ENCODE results near the gene NMNAT3. TPM values are rescaled to one million over a fixed set of nuclear protein-coding genes. Genes with fewer than 3 reads are reported as not detected.

Gene NMNAT3
- total and polyA plus RNA-seq, 5 donors from 2014 or later = 1.5 to 5.7 (median 2.8) TPM

DNA sequence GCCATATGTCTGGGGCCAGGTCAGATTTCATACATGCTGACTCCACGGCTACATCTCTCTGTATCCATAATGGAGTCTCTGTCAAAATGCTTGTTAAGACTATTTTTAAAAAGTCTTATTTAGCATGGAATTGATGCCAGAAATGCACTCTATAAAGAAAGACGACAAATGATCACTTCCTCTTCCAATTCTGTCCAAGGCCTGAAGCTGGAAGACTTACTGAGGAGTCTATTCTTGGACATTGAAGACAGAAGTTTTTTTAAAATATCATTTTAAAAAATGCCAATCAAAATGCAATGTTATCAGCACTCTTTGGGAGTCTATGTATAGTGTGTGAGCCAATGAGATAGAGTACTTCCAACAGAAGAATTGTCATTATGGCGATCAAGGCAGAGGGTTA, 27.9 kb upstream of the NMNAT3 start:
- H3K9me3 ChIP-seq (ENCODE audit: control insufficient read depth in 2 of 2, low read length in 2 of 2) = no peaks in the 10 kb centered on the region
- no peak overlapping the region for H3K27ac ChIP-seq (ENCODE audit: insufficient read depth, low read length, poor library complexity, severe bottlenecking)
- peaks cover 0 to 2% (median 0%) of the 10 kb centered on the region in 7 donors for H3K9me3 Mint-ChIP-seq
- H3K27me3 ChIP-seq (ENCODE audit: control insufficient read depth, insufficient read depth, low read length) = no peaks in the 10 kb centered on the region
- H3K4me3 ChIP-seq (ENCODE audit: low read depth, low read length) = no peak overlapping the region
- ATAC-seq (ENCODE audit: low read depth in 2 of 2) (no peak), DNase-seq (no peak)
- no peak overlapping the region for H3K27ac Mint-ChIP-seq
- H3K4me1 Mint-ChIP-seq = peaks cover 0 to 2% (median 0%) of the 10 kb centered on the region in 4 donors
- H3K36me3 ChIP-seq (ENCODE audit: control insufficient read depth, insufficient read depth, low read length) = no peaks in the 10 kb centered on the region
- no peaks in the 10 kb centered on the region for H3K27me3 Mint-ChIP-seq
- H3K4me3 Mint-ChIP-seq = no peak overlapping the region
- no peaks in the 10 kb centered on the region for H3K4me1 ChIP-seq (ENCODE audit: control insufficient read depth, insufficient read depth, low read length, poor library complexity, severe bottlenecking)
- no peaks in the 10 kb centered on the region for H3K36me3 Mint-ChIP-seq

GRCh38 chr3:139696314-139696604, 18.5 kb upstream of the NMNAT3 start:
- H3K27me3 Mint-ChIP-seq = no peaks in the 10 kb centered on the region
- no peak overlapping the region for H3K27ac Mint-ChIP-seq
- ATAC-seq (ENCODE audit: low read depth in 2 of 2) = no peak

GRCh38 chr3:139695426-139696313, 17.9 kb upstream of the NMNAT3 start:
- H3K4me1 Mint-ChIP-seq = no peaks in the 10 kb centered on the region
- H3K9me3 Mint-ChIP-seq = peaks cover 0 to 1% (median 0%) of the 10 kb centered on the region in 7 donors
- H3K4me1 ChIP-seq (ENCODE audit: control insufficient read depth, insufficient read depth, low read length, poor library complexity, severe bottlenecking) = no peaks in the 10 kb centered on the region
- ATAC-seq (ENCODE audit: low read depth in 2 of 2) = no peak
- no peaks in the 10 kb centered on the region for H3K27me3 ChIP-seq (ENCODE audit: control insufficient read depth, insufficient read depth, low read length)
- H3K4me3 Mint-ChIP-seq = no peak overlapping the region
- no peaks in the 10 kb centered on the region for H3K9me3 ChIP-seq (ENCODE audit: control insufficient read depth in 2 of 2, low read length in 2 of 2)
- H3K27ac Mint-ChIP-seq = no peak overlapping the region
- no peaks in the 10 kb centered on the region for H3K36me3 ChIP-seq (ENCODE audit: control insufficient read depth, insufficient read depth, low read length)
- no peaks in the 10 kb centered on the region for H3K27me3 Mint-ChIP-seq
- no peak overlapping the region for H3K4me3 ChIP-seq (ENCODE audit: low read depth, low read length)
- H3K27ac ChIP-seq (ENCODE audit: insufficient read depth, low read length, poor library complexity, severe bottlenecking) = no peak overlapping the region
- no peaks in the 10 kb centered on the region for H3K36me3 Mint-ChIP-seq
- DNase-seq = no peak

More at GRCh38 chr3:139696314-139696604, 18.5 kb upstream of the NMNAT3 start:
- H3K36me3 Mint-ChIP-seq = no peaks in the 10 kb centered on the region
- H3K4me1 Mint-ChIP-seq = no peaks in the 10 kb centered on the region
- Histone ChIP-seq H3K27ac (ENCODE audit: insufficient read depth, low read length, poor library complexity, severe bottlenecking) (no peak overlapping the region), H3K27me3 (ENCODE audit: control insufficient read depth, insufficient read depth, low read length) (no peaks in the 10 kb centered on the region), H3K4me3 (ENCODE audit: low read depth, low read length) (no peak overlapping the region), H3K9me3 (ENCODE audit: control insufficient read depth in 2 of 2, low read length in 2 of 2) (no peaks in the 10 kb centered on the region), H3K4me1 (ENCODE audit: control insufficient read depth, insufficient read depth, low read length, poor library complexity, severe bottlenecking) (no peaks in the 10 kb centered on the region), H3K36me3 (ENCODE audit: control insufficient read depth, insufficient read depth, low read length) (no peaks in the 10 kb centered on the region)
- DNase-seq = no peak
- no peak overlapping the region for H3K4me3 Mint-ChIP-seq
- peaks cover 0 to 1% (median 0%) of the 10 kb centered on the region in 7 donors for H3K9me3 Mint-ChIP-seq

DNA sequence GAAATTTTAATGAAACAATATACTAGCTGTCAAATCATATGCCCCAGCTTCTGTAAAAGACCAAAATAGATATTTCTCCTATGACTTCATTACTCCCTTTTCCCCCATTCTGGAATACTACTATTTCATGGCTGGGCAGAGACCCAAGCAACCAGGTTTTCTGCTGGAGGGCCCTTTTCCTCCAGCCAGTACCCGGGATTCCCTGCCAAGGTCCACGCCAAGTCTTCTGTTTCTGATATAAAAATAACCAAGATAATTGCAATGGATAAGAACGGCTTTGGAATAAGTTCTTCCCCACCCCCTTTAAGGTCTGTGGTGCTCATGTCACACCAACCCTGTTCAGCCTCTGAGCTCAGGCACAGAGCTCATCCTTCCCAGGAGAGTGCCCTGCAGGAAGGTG, 17.2 kb upstream of the NMNAT3 start:
- H3K4me3 Mint-ChIP-seq = no peak overlapping the region
- Histone ChIP-seq H3K4me1 (ENCODE audit: control insufficient read depth, insufficient read depth, low read length, poor library complexity, severe bottlenecking) (no peaks in the 10 kb centered on the region), H3K27me3 (ENCODE audit: control insufficient read depth, insufficient read depth, low read length) (no peaks in the 10 kb centered on the region), H3K27ac (ENCODE audit: insufficient read depth, low read length, poor library complexity, severe bottlenecking) (no peak overlapping the region), H3K4me3 (ENCODE audit: low read depth, low read length) (no peak overlapping the region), H3K36me3 (ENCODE audit: control insufficient read depth, insufficient read depth, low read length) (no peaks in the 10 kb centered on the region), H3K9me3 (ENCODE audit: control insufficient read depth in 2 of 2, low read length in 2 of 2) (no peaks in the 10 kb centered on the region)
- H3K4me1 Mint-ChIP-seq = no peaks in the 10 kb centered on the region
- no peak overlapping the region for H3K27ac Mint-ChIP-seq
- H3K36me3 Mint-ChIP-seq = no peaks in the 10 kb centered on the region
- no peaks in the 10 kb centered on the region for H3K27me3 Mint-ChIP-seq
- no peaks in the 10 kb centered on the region for H3K9me3 Mint-ChIP-seq
- no peak for ATAC-seq (ENCODE audit: low read depth in 2 of 2)
- DNase-seq = no peak

DNA sequence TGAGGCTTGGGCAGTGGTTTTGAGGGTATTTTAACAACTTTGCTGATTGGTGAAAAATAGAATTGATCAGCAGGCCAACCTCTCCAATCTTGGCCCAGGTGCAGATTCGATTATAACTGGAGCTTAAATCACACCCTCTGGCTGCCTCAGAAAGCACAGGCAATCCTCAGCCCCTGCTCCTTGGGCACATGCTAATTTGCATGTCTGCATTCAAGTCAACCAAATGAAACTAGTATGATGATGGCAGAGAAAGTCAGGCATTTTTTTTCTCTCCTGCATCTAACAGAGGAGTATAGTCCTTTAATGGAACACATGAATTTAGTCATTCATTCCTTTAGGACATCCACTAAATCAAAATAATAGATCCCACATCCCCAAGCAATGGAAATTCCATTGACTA, 16.8 kb upstream of the NMNAT3 start:
- ATAC-seq (ENCODE audit: low read depth in 2 of 2) (no peak), DNase-seq (no peak)
- Mint-ChIP-seq H3K4me1 (no peaks in the 10 kb centered on the region), H3K9me3 (no peaks in the 10 kb centered on the region), H3K36me3 (no peaks in the 10 kb centered on the region), H3K27me3 (no peaks in the 10 kb centered on the region), H3K27ac (no peak overlapping the region), H3K4me3 (no peak overlapping the region)
- no peaks in the 10 kb centered on the region for H3K27me3 ChIP-seq (ENCODE audit: control insufficient read depth, insufficient read depth, low read length)
- H3K9me3 ChIP-seq (ENCODE audit: control insufficient read depth in 2 of 2, low read length in 2 of 2) = no peaks in the 10 kb centered on the region
- no peaks in the 10 kb centered on the region for H3K36me3 ChIP-seq (ENCODE audit: control insufficient read depth, insufficient read depth, low read length)
- H3K4me3 ChIP-seq (ENCODE audit: low read depth, low read length) = no peak overlapping the region
- H3K27ac ChIP-seq (ENCODE audit: insufficient read depth, low read length, poor library complexity, severe bottlenecking) = no peak overlapping the region
- H3K4me1 ChIP-seq (ENCODE audit: control insufficient read depth, insufficient read depth, low read length, poor library complexity, severe bottlenecking) = no peaks in the 10 kb centered on the region

DNA sequence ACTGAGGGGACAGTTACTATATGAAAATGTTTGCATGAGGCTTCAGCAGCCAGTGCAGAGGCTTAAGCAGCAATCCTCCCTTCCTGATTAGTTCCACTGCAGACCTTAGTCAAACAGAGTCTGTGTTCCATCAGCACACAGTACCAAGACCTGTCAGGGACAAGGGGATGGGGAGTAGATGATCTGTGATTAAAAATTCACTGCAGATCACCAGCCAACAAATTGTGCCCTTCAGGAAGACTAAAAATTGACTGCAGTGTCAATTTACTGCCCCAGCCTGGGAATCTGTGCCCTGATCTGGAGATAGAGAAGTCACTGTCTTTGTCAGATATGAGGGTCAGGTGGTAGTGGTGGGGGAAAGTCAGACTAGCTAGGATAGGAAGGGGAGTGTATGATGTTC, 13.8 kb upstream of the NMNAT3 start:
- H3K4me1 ChIP-seq (ENCODE audit: control insufficient read depth, insufficient read depth, low read length, poor library complexity, severe bottlenecking) = no peaks in the 10 kb centered on the region
- no peaks in the 10 kb centered on the region for H3K36me3 Mint-ChIP-seq
- no peak for DNase-seq
- H3K27ac ChIP-seq (ENCODE audit: insufficient read depth, low read length, poor library complexity, severe bottlenecking) = no peak overlapping the region
- no peaks in the 10 kb centered on the region for H3K27me3 Mint-ChIP-seq
- no peak overlapping the region for H3K4me3 Mint-ChIP-seq
- H3K27ac Mint-ChIP-seq = no peak overlapping the region
- no peak overlapping the region for H3K4me3 ChIP-seq (ENCODE audit: low read depth, low read length)
- H3K4me1 Mint-ChIP-seq = no peaks in the 10 kb centered on the region
- H3K27me3 ChIP-seq (ENCODE audit: control insufficient read depth, insufficient read depth, low read length) = no peaks in the 10 kb centered on the region
- no peaks in the 10 kb centered on the region for H3K9me3 Mint-ChIP-seq
- H3K9me3 ChIP-seq (ENCODE audit: control insufficient read depth in 2 of 2, low read length in 2 of 2) = no peaks in the 10 kb centered on the region
- no peak for ATAC-seq (ENCODE audit: low read depth in 2 of 2)
- no peaks in the 10 kb centered on the region for H3K36me3 ChIP-seq (ENCODE audit: control insufficient read depth, insufficient read depth, low read length)

DNA sequence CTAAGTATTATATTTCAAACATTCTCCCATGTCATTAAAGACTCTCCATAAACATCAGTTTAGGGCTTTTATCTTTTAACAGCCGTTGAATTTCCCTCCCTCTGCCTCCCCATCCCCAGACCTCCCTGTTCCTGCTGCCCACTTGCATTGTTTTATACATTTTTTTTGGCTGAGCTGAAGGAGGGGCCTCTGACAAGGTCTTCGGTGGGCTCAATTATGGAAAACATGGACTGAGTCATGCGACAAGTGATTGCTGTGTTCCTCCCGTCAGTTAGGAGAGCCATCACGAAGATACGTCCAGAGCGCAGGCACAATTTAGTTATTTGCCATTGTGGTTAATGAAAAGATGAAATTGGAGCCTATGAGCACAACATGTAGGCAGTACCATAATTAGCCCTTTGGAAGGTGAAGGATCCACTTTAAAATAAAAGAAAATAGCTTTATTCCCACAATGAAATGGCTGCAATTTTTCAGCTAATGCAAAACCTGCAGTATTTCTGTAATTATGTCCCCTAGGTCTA, 12.0 kb upstream of the NMNAT3 start:
- Histone ChIP-seq H3K27ac (ENCODE audit: insufficient read depth, low read length, poor library complexity, severe bottlenecking) (no peak overlapping the region), H3K4me3 (ENCODE audit: low read depth, low read length) (no peak overlapping the region), H3K4me1 (ENCODE audit: control insufficient read depth, insufficient read depth, low read length, poor library complexity, severe bottlenecking) (no peaks in the 10 kb centered on the region), H3K9me3 (ENCODE audit: control insufficient read depth in 2 of 2, low read length in 2 of 2) (no peaks in the 10 kb centered on the region), H3K36me3 (ENCODE audit: control insufficient read depth, insufficient read depth, low read length) (no peaks in the 10 kb centered on the region), H3K27me3 (ENCODE audit: control insufficient read depth, insufficient read depth, low read length) (no peaks in the 10 kb centered on the region)
- Mint-ChIP-seq H3K4me3 (no peak overlapping the region), H3K4me1 (no peaks in the 10 kb centered on the region), H3K9me3 (no peaks in the 10 kb centered on the region), H3K27me3 (no peaks in the 10 kb centered on the region), H3K36me3 (no peaks in the 10 kb centered on the region), H3K27ac (no peak overlapping the region)
- DNase-seq (no peak), ATAC-seq (ENCODE audit: low read depth in 2 of 2) (no peak)

GRCh38 chr3:139689122-139689521, 11.3 kb upstream of the NMNAT3 start:
- no peaks in the 10 kb centered on the region for H3K4me1 Mint-ChIP-seq
- no peak overlapping the region for H3K4me3 Mint-ChIP-seq
- no peaks in the 10 kb centered on the region for H3K36me3 Mint-ChIP-seq
- H3K4me3 ChIP-seq (ENCODE audit: low read depth, low read length) = no peak overlapping the region
- H3K27me3 Mint-ChIP-seq = no peaks in the 10 kb centered on the region
- no peaks in the 10 kb centered on the region for H3K9me3 Mint-ChIP-seq
- H3K27ac Mint-ChIP-seq = no peak overlapping the region
- H3K27ac ChIP-seq (ENCODE audit: insufficient read depth, low read length, poor library complexity, severe bottlenecking) = no peak overlapping the region
- no peaks in the 10 kb centered on the region for H3K4me1 ChIP-seq (ENCODE audit: control insufficient read depth, insufficient read depth, low read length, poor library complexity, severe bottlenecking)
- H3K36me3 ChIP-seq (ENCODE audit: control insufficient read depth, insufficient read depth, low read length) = no peaks in the 10 kb centered on the region
- ATAC-seq (ENCODE audit: low read depth in 2 of 2) (no peak), DNase-seq (no peak)
- no peaks in the 10 kb centered on the region for H3K9me3 ChIP-seq (ENCODE audit: control insufficient read depth in 2 of 2, low read length in 2 of 2)
- H3K27me3 ChIP-seq (ENCODE audit: control insufficient read depth, insufficient read depth, low read length) = no peaks in the 10 kb centered on the region

Data from CD4-positive, CD25-positive, alpha-beta regulatory T cell (primary cell).